Erythroblast (primary cell): Measurements from ENCODE around the gene PTPRM.

Experiments
- GATA1 ChIP-seq: IDR thresholded peaks from 2 replicates; pipeline ENCODE4 v1.6.1; 2011; ENCODE audit warnings: low read depth, mild to moderate bottlenecking, control low read depth, low read length, moderate library complexity
- POLR2A ChIP-seq: IDR thresholded peaks from 2 replicates; pipeline ENCODE4 v1.6.1; 2011; ENCODE audit warnings: mild to moderate bottlenecking, low read length

DNA sequence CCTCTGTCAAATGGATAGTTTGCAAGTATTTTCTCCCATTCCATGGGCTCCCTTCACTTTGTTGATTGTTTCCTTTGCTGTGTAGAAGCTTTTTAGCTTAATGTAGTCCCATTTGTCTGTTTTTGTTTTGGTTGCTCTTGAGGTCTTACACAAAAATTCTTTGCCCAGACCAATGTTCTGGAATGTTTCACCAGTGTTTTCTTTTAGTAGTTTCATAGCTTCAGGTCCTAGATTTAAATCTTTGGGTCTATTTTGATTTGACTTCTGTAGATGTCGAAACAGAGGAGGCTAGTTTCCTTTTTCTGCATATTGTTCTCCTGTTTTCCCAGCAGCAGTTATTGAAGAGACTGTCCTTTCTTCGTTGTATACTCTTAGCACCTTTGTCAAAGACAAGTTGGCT, 351.6 kb downstream of the PTPRM start:
- no peak for TF ChIP-seq POLR2A
- no peak for TF ChIP-seq GATA1
